ENCODE data around the gene CACNA2D1.

Gene CACNA2D1

DNA sequence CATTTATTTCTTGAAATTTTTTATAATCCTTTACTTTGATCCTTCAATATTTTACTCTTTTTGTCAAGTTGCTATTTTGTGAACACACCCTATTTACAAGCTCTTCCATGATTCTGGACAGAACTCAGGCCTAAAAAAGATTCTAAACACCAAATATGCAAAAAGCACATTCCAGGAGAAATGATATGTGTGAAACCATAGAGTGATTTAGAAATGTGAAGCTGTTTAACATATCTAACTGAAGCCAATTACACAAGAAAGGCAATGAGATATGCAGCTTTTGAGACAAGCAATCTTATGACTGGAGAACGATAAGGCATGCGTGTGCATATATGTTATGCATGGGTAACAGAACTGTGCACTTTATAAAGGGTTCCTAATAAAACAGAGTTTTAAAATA is 243.0 kb downstream of the CACNA2D1 start:
- no peak for DNase-seq (ENCODE audit: low spot score)
- Histone ChIP-seq H2AK5ac (ENCODE audit: low read depth, low read length) (no peak overlapping the region), H3K9me3 (replicated peaks in 1 of 2; ENCODE audit: control insufficient read depth in 2 of 2, insufficient read depth in 1 of 2, low read depth in 1 of 2, low read length in 2 of 2) (peaks cover 8 to 9% of the 10 kb centered on the region in 2 donors), H2BK12ac (ENCODE audit: low read length) (no peak overlapping the region), H3K18ac (ENCODE audit: low read length) (no peak overlapping the region), H2BK5ac (ENCODE audit: low read length) (no peak overlapping the region), H3K36me3 (replicated peaks in 1 of 2; ENCODE audit: control insufficient read depth in 2 of 2, insufficient read depth in 2 of 2, low read length in 2 of 2) (no peaks in the 10 kb centered on the region), H3K23ac (ENCODE audit: low read depth, low read length, poor library complexity) (no peak overlapping the region), H3K27me3 (ENCODE audit: control insufficient read depth in 3 of 3, insufficient read depth in 3 of 3, low read depth in 1 of 3, low read length in 3 of 3) (no peaks in the 10 kb centered on the region), H3K9ac (ENCODE audit: low read depth, low read length, poor library complexity) (no peak overlapping the region), H3K4me3 (ENCODE audit: low read length in 2 of 2) (no peak overlapping the region), H2BK120ac (ENCODE audit: low read depth, low read length) (no peak overlapping the region), H3K4me1 (ENCODE audit: control insufficient read depth in 2 of 2, insufficient read depth in 1 of 2, low read depth in 1 of 2, low read length in 2 of 2) (no peaks in the 10 kb centered on the region), H4K91ac (ENCODE audit: low read depth, low read length, poor library complexity) (no peak overlapping the region), H3K14ac (ENCODE audit: low read length) (no peak overlapping the region), H3K4ac (ENCODE audit: low read length) (no peak overlapping the region), H2AFZ (ENCODE audit: low read length) (no peak overlapping the region), H2BK15ac (ENCODE audit: low read length) (no peak overlapping the region), H3K79me1 (ENCODE audit: low read depth, low read length) (no peaks in the 10 kb centered on the region), H3K4me2 (ENCODE audit: insufficient read depth, low read length, poor library complexity, severe bottlenecking) (no peak overlapping the region), H4K8ac (ENCODE audit: low read depth, low read length) (no peak overlapping the region), H3K27ac (replicated peaks; ENCODE audit: low read length) (no peak overlapping the region)
- WGBS, 2 donors (ENCODE audit: extremely low coverage in 2 of 2, insufficient read length in 2 of 2, insufficient replicate concordance in 1 of 2), result no CpG with 5 or more reads among the region's 2 CpGs

DNA sequence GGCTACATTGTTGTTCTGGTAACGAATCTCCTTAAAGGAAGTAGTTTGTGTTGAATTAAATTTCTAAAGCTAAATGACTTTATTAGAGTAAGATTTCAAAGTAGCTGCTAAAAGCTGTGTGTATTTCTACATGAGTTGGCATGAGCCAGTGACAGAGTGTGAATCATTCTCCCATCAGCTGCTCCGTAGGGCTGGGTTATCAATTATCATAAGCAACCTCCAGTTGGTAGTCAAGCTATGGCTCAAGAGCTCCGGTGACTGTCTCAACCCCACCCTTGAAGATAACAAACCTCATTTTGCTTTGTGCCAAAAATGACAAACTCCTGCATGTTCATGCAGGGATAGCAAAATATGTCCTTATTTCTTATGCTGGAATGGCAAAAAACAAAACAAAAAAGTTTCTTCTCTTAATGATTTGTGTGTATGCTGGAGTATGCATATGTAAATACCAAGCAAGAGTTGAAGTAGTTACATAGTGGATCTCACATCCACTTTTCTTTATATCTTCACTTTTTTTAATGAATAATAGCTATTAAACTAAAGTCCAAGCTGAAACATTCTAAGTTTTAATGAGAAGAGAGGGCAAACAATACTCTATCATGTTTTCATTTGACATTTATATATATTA is 249.4 kb downstream of the CACNA2D1 start:
- no peaks in the 10 kb centered on the region for H3K9me3 ChIP-seq (replicated peaks in 1 of 2; ENCODE audit: control insufficient read depth in 2 of 2, insufficient read depth in 1 of 2, low read depth in 1 of 2, low read length in 2 of 2)
- H3K4me2 ChIP-seq (ENCODE audit: insufficient read depth, low read length, poor library complexity, severe bottlenecking), result no peak overlapping the region
- H3K4me3 ChIP-seq (ENCODE audit: low read length in 2 of 2), result no peak overlapping the region
- no peak overlapping the region for H2AK5ac ChIP-seq (ENCODE audit: low read depth, low read length)
- H2BK5ac ChIP-seq (ENCODE audit: low read length), result no peak overlapping the region
- H2BK15ac ChIP-seq (ENCODE audit: low read length), result no peak overlapping the region
- H3K27ac ChIP-seq (replicated peaks; ENCODE audit: low read length), result no peak overlapping the region
- WGBS, 2 donors (ENCODE audit: extremely low coverage in 2 of 2, insufficient read length in 2 of 2, insufficient replicate concordance in 1 of 2), result no CpG with 5 or more reads among the region's 3 CpGs
- H3K27me3 ChIP-seq (ENCODE audit: control insufficient read depth in 3 of 3, insufficient read depth in 3 of 3, low read depth in 1 of 3, low read length in 3 of 3), result no peaks in the 10 kb centered on the region
- no peak overlapping the region for H2BK120ac ChIP-seq (ENCODE audit: low read depth, low read length)
- H3K18ac ChIP-seq (ENCODE audit: low read length), result no peak overlapping the region
- H3K36me3 ChIP-seq (replicated peaks in 1 of 2; ENCODE audit: control insufficient read depth in 2 of 2, insufficient read depth in 2 of 2, low read length in 2 of 2), result no peaks in the 10 kb centered on the region
- H4K91ac ChIP-seq (ENCODE audit: low read depth, low read length, poor library complexity), result no peak overlapping the region
- no peak overlapping the region for H2BK12ac ChIP-seq (ENCODE audit: low read length)
- no peak overlapping the region for H3K9ac ChIP-seq (ENCODE audit: low read depth, low read length, poor library complexity)
- H2AFZ ChIP-seq (ENCODE audit: low read length), result no peak overlapping the region
- no peak overlapping the region for H3K4ac ChIP-seq (ENCODE audit: low read length)
- H3K23ac ChIP-seq (ENCODE audit: low read depth, low read length, poor library complexity), result no peak overlapping the region
- H3K79me1 ChIP-seq (ENCODE audit: low read depth, low read length), result no peaks in the 10 kb centered on the region
- no peak overlapping the region for H3K14ac ChIP-seq (ENCODE audit: low read length)
- H3K4me1 ChIP-seq (ENCODE audit: control insufficient read depth in 2 of 2, insufficient read depth in 1 of 2, low read depth in 1 of 2, low read length in 2 of 2), result no peaks in the 10 kb centered on the region
- H4K8ac ChIP-seq (ENCODE audit: low read depth, low read length), result no peak overlapping the region
- no peak for DNase-seq (ENCODE audit: low spot score)

DNA sequence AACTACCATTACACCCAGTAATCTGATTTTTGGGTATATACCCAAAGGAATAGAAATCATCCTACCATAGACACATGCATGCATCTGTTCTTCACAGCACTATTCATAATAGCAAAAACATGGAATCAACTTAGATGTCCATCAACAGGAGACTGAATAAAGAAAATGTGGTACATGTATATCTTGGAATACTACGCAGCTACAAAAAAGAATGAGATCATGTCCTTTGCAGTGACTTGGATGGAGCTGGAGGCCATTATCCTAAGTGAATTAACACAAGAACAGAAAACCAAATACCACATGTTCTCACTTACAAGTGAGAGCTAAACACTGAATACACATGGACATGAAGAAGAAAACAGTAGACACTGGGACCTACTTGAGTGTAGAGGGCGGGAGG is 254.9 kb downstream of the CACNA2D1 start:
- H2AK5ac ChIP-seq (ENCODE audit: low read depth, low read length), result no peak overlapping the region
- H3K27ac ChIP-seq (replicated peaks; ENCODE audit: low read length), result no peak overlapping the region
- no peak overlapping the region for H3K14ac ChIP-seq (ENCODE audit: low read length)
- no peak overlapping the region for H2BK120ac ChIP-seq (ENCODE audit: low read depth, low read length)
- no peaks in the 10 kb centered on the region for H3K9me3 ChIP-seq (replicated peaks in 1 of 2; ENCODE audit: control insufficient read depth in 2 of 2, insufficient read depth in 1 of 2, low read depth in 1 of 2, low read length in 2 of 2)
- no peak overlapping the region for H3K18ac ChIP-seq (ENCODE audit: low read length)
- no peak overlapping the region for H3K4ac ChIP-seq (ENCODE audit: low read length)
- H3K4me1 ChIP-seq (ENCODE audit: control insufficient read depth in 2 of 2, insufficient read depth in 1 of 2, low read depth in 1 of 2, low read length in 2 of 2), result no peaks in the 10 kb centered on the region
- no peak overlapping the region for H2BK12ac ChIP-seq (ENCODE audit: low read length)
- WGBS, 2 donors (ENCODE audit: extremely low coverage in 2 of 2, insufficient read length in 2 of 2, insufficient replicate concordance in 1 of 2), result no CpG with 5 or more reads among the region's 2 CpGs
- H4K91ac ChIP-seq (ENCODE audit: low read depth, low read length, poor library complexity), result no peak overlapping the region
- no peak overlapping the region for H3K4me3 ChIP-seq (ENCODE audit: low read length in 2 of 2)
- no peaks in the 10 kb centered on the region for H3K36me3 ChIP-seq (replicated peaks in 1 of 2; ENCODE audit: control insufficient read depth in 2 of 2, insufficient read depth in 2 of 2, low read length in 2 of 2)
- H3K23ac ChIP-seq (ENCODE audit: low read depth, low read length, poor library complexity), result no peak overlapping the region
- no peak overlapping the region for H2BK15ac ChIP-seq (ENCODE audit: low read length)
- H3K9ac ChIP-seq (ENCODE audit: low read depth, low read length, poor library complexity), result no peak overlapping the region
- no peaks in the 10 kb centered on the region for H3K27me3 ChIP-seq (ENCODE audit: control insufficient read depth in 3 of 3, insufficient read depth in 3 of 3, low read depth in 1 of 3, low read length in 3 of 3)
- H2BK5ac ChIP-seq (ENCODE audit: low read length), result no peak overlapping the region
- H4K8ac ChIP-seq (ENCODE audit: low read depth, low read length), result no peak overlapping the region
- H2AFZ ChIP-seq (ENCODE audit: low read length), result no peak overlapping the region
- DNase-seq (ENCODE audit: low spot score), result no peak
- no peak overlapping the region for H3K4me2 ChIP-seq (ENCODE audit: insufficient read depth, low read length, poor library complexity, severe bottlenecking)
- no peaks in the 10 kb centered on the region for H3K79me1 ChIP-seq (ENCODE audit: low read depth, low read length)

DNA sequence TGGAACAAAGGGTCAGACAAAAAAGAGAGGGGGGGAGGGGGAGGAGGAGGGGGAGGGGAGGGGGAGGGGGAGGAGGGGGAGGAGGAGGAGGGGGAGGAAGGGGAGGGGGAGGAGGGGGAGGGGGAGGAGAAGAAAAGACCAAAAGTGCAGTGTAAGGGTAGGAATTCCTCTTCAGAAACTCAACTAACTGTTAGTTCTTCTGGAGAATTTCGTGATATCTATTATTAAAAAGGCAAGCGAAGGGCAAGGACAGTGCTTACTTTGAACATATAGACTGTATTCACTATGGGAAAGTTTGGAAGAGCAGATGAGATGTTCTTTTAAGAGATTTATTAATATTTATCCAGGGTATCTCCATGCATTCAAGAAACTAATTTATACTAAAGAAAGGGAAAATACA is 258.1 kb downstream of the CACNA2D1 start:
- Histone ChIP-seq H2BK12ac (ENCODE audit: low read length) (no peak overlapping the region), H2BK5ac (ENCODE audit: low read length) (no peak overlapping the region)

More for the DNA sequence above, 258.1 kb downstream of the CACNA2D1 start:
- no peaks in the 10 kb centered on the region for H3K27me3 ChIP-seq (ENCODE audit: control insufficient read depth in 3 of 3, insufficient read depth in 3 of 3, low read depth in 1 of 3, low read length in 3 of 3)
- H2BK15ac ChIP-seq (ENCODE audit: low read length), result no peak overlapping the region
- no peak overlapping the region for H3K4me3 ChIP-seq (ENCODE audit: low read length in 2 of 2)
- H3K27ac ChIP-seq (replicated peaks; ENCODE audit: low read length), result no peak overlapping the region
- no peak overlapping the region for H3K4me2 ChIP-seq (ENCODE audit: insufficient read depth, low read length, poor library complexity, severe bottlenecking)
- no peaks in the 10 kb centered on the region for H3K36me3 ChIP-seq (replicated peaks in 1 of 2; ENCODE audit: control insufficient read depth in 2 of 2, insufficient read depth in 2 of 2, low read length in 2 of 2)
- H4K91ac ChIP-seq (ENCODE audit: low read depth, low read length, poor library complexity), result no peak overlapping the region
- no peak overlapping the region for H3K9ac ChIP-seq (ENCODE audit: low read depth, low read length, poor library complexity)
- no peak overlapping the region for H3K23ac ChIP-seq (ENCODE audit: low read depth, low read length, poor library complexity)
- no peak overlapping the region for H3K14ac ChIP-seq (ENCODE audit: low read length)
- H2AFZ ChIP-seq (ENCODE audit: low read length), result no peak overlapping the region
- DNase-seq (ENCODE audit: low spot score), result no peak
- no peak overlapping the region for H3K4ac ChIP-seq (ENCODE audit: low read length)
- no peaks in the 10 kb centered on the region for H3K4me1 ChIP-seq (ENCODE audit: control insufficient read depth in 2 of 2, insufficient read depth in 1 of 2, low read depth in 1 of 2, low read length in 2 of 2)
- WGBS, 2 donors (ENCODE audit: extremely low coverage in 2 of 2, insufficient read length in 2 of 2, insufficient replicate concordance in 1 of 2), result no CpG with 5 or more reads among the region's 2 CpGs
- no peaks in the 10 kb centered on the region for H3K9me3 ChIP-seq (replicated peaks in 1 of 2; ENCODE audit: control insufficient read depth in 2 of 2, insufficient read depth in 1 of 2, low read depth in 1 of 2, low read length in 2 of 2)
- H3K18ac ChIP-seq (ENCODE audit: low read length), result no peak overlapping the region
- no peak overlapping the region for H2BK120ac ChIP-seq (ENCODE audit: low read depth, low read length)
- no peak overlapping the region for H4K8ac ChIP-seq (ENCODE audit: low read depth, low read length)
- H2AK5ac ChIP-seq (ENCODE audit: low read depth, low read length), result no peak overlapping the region
- H3K79me1 ChIP-seq (ENCODE audit: low read depth, low read length), result no peaks in the 10 kb centered on the region
